ENCODE data around the gene PDE4D. TPM values are rescaled to one million over a fixed set of nuclear protein-coding genes. Genes with fewer than 3 reads are reported as not detected.

PDE4D gene
- total RNA-seq, 1 experiment from 2014 or later, result 6.5 TPM

- ChIA-PET POLR2A (ENCODE audit: low non-redundant PET) (no interaction called here), CTCF (no interaction called here)
- Histone ChIP-seq H3K27me3 (replicated peaks; ENCODE audit: insufficient read depth, low read depth, low read length, poor library complexity) (peaks cover 11% of the 10 kb centered on the region), H3K4me1 (ENCODE audit: insufficient read depth, low read length, poor library complexity, severe bottlenecking) (no peaks in the 10 kb centered on the region), H3K4me3 (ENCODE audit: low read depth, low read length, poor library complexity, severe bottlenecking) (no peak overlapping the region), H3K36me3 (ENCODE audit: insufficient read depth, low read length, poor library complexity, severe bottlenecking) (no peaks in the 10 kb centered on the region), H3K27ac (ENCODE audit: low read depth, low read length, poor library complexity, severe bottlenecking) (no peak overlapping the region), H3K9me3 (ENCODE audit: low read depth, low read length, poor library complexity, severe bottlenecking) (no peaks in the 10 kb centered on the region)
- TF ChIP-seq EZH2 (IDR thresholded peaks at IDR 0.05; ENCODE audit: borderline replicate concordance, low read depth, low read length, poor library complexity, severe bottlenecking), result no peak
- no peak for TF ChIP-seq CTCF (conservative IDR thresholded peaks at IDR 0.05; ENCODE audit: low read depth, low read length)
- no TSS peak for BruUV-seq (replicated peaks)
- intact Hi-C loops (cut with micrococcal nuclease; ENCODE audit: unreplicated experiment), result loop anchor here (10.0 kb wide), 2 partner anchors 47 to 537 kb away; no protein-coding TSS in a partner anchor
- DNase-seq (ENCODE audit: low spot score), result no peak
These were observed 171.8 kb downstream of the PDE4D start for GRCh38 chr5:59721741-59722140.

GRCh38 chr5:59720063-59720462, 173.5 kb downstream of the PDE4D start:
- Histone ChIP-seq H3K4me3 (ENCODE audit: low read depth, low read length, poor library complexity, severe bottlenecking) (no peak overlapping the region), H3K36me3 (ENCODE audit: insufficient read depth, low read length, poor library complexity, severe bottlenecking) (no peaks in the 10 kb centered on the region), H3K27ac (ENCODE audit: low read depth, low read length, poor library complexity, severe bottlenecking) (no peak overlapping the region), H3K27me3 (replicated peaks; ENCODE audit: insufficient read depth, low read depth, low read length, poor library complexity) (peaks cover 11% of the 10 kb centered on the region), H3K9me3 (ENCODE audit: low read depth, low read length, poor library complexity, severe bottlenecking) (no peaks in the 10 kb centered on the region), H3K4me1 (ENCODE audit: insufficient read depth, low read length, poor library complexity, severe bottlenecking) (no peaks in the 10 kb centered on the region)
- no TSS peak for BruUV-seq (replicated peaks)
- intact Hi-C loops (cut with micrococcal nuclease; ENCODE audit: unreplicated experiment), result loop anchor here (10.0 kb wide), 2 partner anchors 45 to 535 kb away; no protein-coding TSS in a partner anchor
- TF ChIP-seq CTCF (conservative IDR thresholded peaks at IDR 0.05; ENCODE audit: low read depth, low read length) (no peak), EZH2 (IDR thresholded peaks at IDR 0.05; ENCODE audit: borderline replicate concordance, low read depth, low read length, poor library complexity, severe bottlenecking) (no peak)
- no peak for DNase-seq (ENCODE audit: low spot score)
- ChIA-PET POLR2A (ENCODE audit: low non-redundant PET) (no interaction called here), CTCF (no interaction called here)

- no peak overlapping the region for H3K4me3 ChIP-seq (ENCODE audit: low read depth, low read length, poor library complexity, severe bottlenecking)
- ChIA-PET POLR2A (ENCODE audit: low non-redundant PET) (no interaction called here), CTCF (no interaction called here)
These were observed 176.5 kb downstream of the PDE4D start for GRCh38 chr5:59716966-59717500.

More at GRCh38 chr5:59716966-59717500, 176.5 kb downstream of the PDE4D start:
- Histone ChIP-seq H3K4me1 (ENCODE audit: insufficient read depth, low read length, poor library complexity, severe bottlenecking) (no peaks in the 10 kb centered on the region), H3K27ac (ENCODE audit: low read depth, low read length, poor library complexity, severe bottlenecking) (no peak overlapping the region), H3K27me3 (replicated peaks; ENCODE audit: insufficient read depth, low read depth, low read length, poor library complexity) (peaks cover 9% of the 10 kb centered on the region), H3K9me3 (ENCODE audit: low read depth, low read length, poor library complexity, severe bottlenecking) (no peaks in the 10 kb centered on the region), H3K36me3 (ENCODE audit: insufficient read depth, low read length, poor library complexity, severe bottlenecking) (no peaks in the 10 kb centered on the region)
- no peak for TF ChIP-seq CTCF (conservative IDR thresholded peaks at IDR 0.05; ENCODE audit: low read depth, low read length)
- TF ChIP-seq EZH2 (IDR thresholded peaks at IDR 0.05; ENCODE audit: borderline replicate concordance, low read depth, low read length, poor library complexity, severe bottlenecking), result no peak
- BruUV-seq (replicated peaks), result no TSS peak
- no peak for DNase-seq (ENCODE audit: low spot score)
- intact Hi-C loops (cut with micrococcal nuclease; ENCODE audit: unreplicated experiment), result no loop called here
